Motor neuron (in vitro differentiated cells): ENCODE measurements around the gene CCL27. TPM values are rescaled to one million over a fixed set of nuclear protein-coding genes. Genes with fewer than 3 reads are reported as not detected.

Experiments used
- ATAC-seq, 8 experiments: fragments of 200-7000 bp; cut with Tn5 transposase; replicated peaks in 6 of 8; 2 replicates each; pipeline ENCODE4 v1.8.0; 2021; ENCODE audit warnings: mild to moderate bottlenecking in 8 of 8, moderate library complexity in 8 of 8
- H3K27ac ChIP-seq, 2 donors: fragments of 250-450 bp; sonication (Bioruptor Pico); 2 replicates each; pipeline ENCODE4 v1.9.0; 2021; ENCODE audit warnings: antibody characterized with exemption in 2 of 2, mild to moderate bottlenecking in 2 of 2, moderate library complexity in 1 of 2
- H3K4me1 ChIP-seq, 2 donors: fragments of 250-450 bp; sonication (Bioruptor Pico); replicated peaks in 1 of 2; 2 replicates each; pipeline ENCODE4 v1.6.1; 2021; ENCODE audit warnings: antibody characterized with exemption in 2 of 2, mild to moderate bottlenecking in 2 of 2, moderate library complexity in 1 of 2
- H3K4me3 ChIP-seq, 5 donors: fragments of 250-450 bp; sonication (Bioruptor Pico); 2 replicates each; pipeline ENCODE4 v1.9.0; 2021; ENCODE audit warnings: antibody characterized with exemption in 5 of 5, mild to moderate bottlenecking in 5 of 5, moderate library complexity in 4 of 5
- WGBS, 10 experiments: fragments of 450-650 bp; shearing (Covaris generic); methylation state at CpG; one replicate each; pipeline ENCODE4 v1.0.0; 2022; 5-methylcytosine and 5-hydroxymethylcytosine counted together
- in situ Hi-C, 9 experiments: fragments of 400-800 bp; cut with MboI; loops; one replicate each; pipeline ENCODE4 v1.15.0; 2021; ENCODE audit warnings: low sequenced_read_pairs in 9 of 9, low pct_unique_long_range_greater_than_20kb in 2 of 9; ENCODE audit not compliant: unreplicated experiment in 9 of 9
- total RNA-seq, 8 experiments: library from RNA; unstranded; fragments of 300-600 nt; gene quantifications; 2 replicates each; pipeline versions ENCODE4 v1.2.3 to v1.2.4, GENCODE V29; 2022

Gene CCL27
- total RNA-seq, 8 experiments from 2014 or later = 1.7 to 2.0 (median 1.8) TPM; not detected in 5

DNA sequence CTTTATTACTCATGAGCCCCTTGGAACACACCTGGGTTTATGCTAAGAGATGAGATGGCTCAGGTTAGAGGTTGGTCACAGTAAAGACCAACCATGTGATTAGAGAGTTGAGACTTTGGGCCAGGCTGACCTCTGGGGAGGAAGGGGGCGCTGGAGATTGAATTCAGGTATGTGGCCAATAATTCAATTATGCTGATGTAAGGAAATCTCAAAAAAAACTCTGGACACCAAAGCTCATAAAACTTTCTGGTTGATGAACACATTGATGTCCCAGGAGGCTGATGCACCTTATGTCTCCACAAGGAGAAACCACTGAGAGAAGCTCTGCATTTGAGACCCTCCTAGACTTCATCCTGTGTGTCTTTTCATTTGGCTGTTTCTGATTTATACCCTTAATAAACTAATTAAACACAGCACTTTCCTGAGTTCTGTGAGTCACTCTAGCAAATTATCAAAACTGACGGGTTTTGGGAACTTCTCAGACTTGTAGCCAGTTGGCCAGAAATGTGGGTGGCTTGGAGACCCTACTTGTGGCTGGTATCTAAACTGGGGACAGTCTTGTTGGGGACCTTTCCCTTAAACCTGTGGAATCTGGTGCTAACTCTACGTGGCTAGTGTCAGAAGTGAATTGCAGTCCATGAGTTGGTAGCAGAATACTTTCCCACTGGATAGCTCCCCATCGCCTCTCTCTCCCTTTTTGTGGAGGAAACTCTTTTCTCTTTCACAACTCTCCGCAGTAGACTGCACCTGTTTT is 7.5 kb upstream of the CCL27 start:
- WGBS, 10 experiments = 43 to 100% (median 83%) methylated on average over 1 to 4 of the region's 5 CpGs; no CpG with 5 or more reads in 1 of the 10 experiments
- H3K4me1 ChIP-seq = peaks cover 6% of the 10 kb centered on the region in 2 donors
- no peak for ATAC-seq

DNA sequence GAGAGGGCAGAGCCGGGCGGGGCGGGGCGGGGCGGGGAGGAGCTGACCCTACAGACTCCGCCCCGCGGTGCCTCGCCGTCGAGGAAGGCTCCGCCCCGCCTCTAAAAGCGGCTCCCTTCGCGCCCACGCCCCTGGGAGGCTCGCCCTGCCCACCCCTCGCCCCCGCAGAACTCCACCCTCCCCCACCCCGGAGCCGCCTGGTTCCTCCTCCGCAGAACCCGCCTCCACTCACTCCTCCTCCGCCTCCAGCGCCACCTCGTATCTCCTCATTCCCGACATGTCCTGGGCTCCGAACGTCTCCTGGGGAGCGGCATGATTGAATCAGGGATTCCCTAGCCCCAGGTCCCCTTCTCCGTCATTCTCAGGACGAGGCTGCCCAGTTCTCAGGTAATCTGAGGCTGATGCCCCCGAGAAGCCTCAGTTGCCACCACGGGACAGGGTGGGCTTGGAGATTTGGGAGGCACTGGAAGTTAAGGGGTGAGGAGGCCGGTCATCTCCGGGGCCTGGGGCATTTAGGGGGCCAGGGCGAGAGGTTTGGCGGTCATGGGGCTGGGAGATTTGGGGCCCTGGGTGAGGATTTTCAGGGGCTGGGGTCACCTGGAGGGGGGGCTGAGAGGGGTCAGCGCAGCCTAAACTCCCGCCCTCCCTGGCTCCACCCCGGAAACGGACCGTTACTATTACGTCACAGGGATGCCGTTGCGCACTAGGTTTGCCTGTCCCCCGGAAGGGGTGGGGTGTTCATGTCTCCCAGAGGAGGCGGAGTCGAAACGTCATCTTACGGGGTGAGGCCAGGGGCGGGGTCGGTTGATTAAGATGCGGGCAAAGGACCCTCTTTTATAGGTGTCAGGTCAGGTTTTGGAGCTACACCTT is 3.2 kb upstream of the CCL27 start:
- H3K4me1 ChIP-seq = peaks cover 6 to 9% of the 10 kb centered on the region in 2 donors
- H3K27ac ChIP-seq = peak overlapping the region; percentile 87 to 91

More for the DNA sequence above, 7.5 kb upstream of the CCL27 start:
- Histone ChIP-seq H3K27ac (no peak overlapping the region), H3K4me3 (no peak overlapping the region)
- in situ Hi-C loops = no loop called here

DNA sequence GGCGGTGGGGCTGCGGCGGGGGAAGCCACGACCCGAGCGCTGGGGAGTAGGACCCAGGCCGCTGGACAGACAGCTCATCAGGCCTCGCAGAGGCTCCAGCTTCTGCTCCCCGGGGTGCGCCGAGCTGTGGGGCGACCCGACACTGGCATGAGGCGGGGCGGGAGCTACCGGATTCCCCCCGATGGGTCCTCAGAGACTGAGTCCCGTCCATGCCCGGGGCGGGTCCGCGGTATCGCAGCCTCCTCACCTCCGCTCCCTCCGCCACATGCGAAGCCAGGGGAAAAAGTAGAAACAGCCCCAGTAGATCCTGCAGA is 2.6 kb upstream of the CCL27 start:
- Histone ChIP-seq H3K4me1 (peaks cover 6 to 9% of the 10 kb centered on the region in 2 donors), H3K27ac (peak overlapping the region; percentile 62 to 72), H3K4me3 (peak overlapping the region; percentile 49 to 94 (median 75))
- WGBS, 10 experiments = 0% methylated on average over 1 of the region's 26 CpGs; no CpG with 5 or more reads in 9 of the 10 experiments
- peak in 1 of 8 experiments; percentile 4 for ATAC-seq
- in situ Hi-C loops = no loop called here

More for the DNA sequence above, 3.2 kb upstream of the CCL27 start:
- WGBS, 10 experiments = 0% methylated on average over 1 to 8 of the region's 55 CpGs; no CpG with 5 or more reads in 7 of the 10 experiments
- ATAC-seq = peak; percentile 81 to 86 (median 83)
- in situ Hi-C loops = no loop called here
- peak overlapping the region; percentile 49 to 94 (median 75) for H3K4me3 ChIP-seq

DNA sequence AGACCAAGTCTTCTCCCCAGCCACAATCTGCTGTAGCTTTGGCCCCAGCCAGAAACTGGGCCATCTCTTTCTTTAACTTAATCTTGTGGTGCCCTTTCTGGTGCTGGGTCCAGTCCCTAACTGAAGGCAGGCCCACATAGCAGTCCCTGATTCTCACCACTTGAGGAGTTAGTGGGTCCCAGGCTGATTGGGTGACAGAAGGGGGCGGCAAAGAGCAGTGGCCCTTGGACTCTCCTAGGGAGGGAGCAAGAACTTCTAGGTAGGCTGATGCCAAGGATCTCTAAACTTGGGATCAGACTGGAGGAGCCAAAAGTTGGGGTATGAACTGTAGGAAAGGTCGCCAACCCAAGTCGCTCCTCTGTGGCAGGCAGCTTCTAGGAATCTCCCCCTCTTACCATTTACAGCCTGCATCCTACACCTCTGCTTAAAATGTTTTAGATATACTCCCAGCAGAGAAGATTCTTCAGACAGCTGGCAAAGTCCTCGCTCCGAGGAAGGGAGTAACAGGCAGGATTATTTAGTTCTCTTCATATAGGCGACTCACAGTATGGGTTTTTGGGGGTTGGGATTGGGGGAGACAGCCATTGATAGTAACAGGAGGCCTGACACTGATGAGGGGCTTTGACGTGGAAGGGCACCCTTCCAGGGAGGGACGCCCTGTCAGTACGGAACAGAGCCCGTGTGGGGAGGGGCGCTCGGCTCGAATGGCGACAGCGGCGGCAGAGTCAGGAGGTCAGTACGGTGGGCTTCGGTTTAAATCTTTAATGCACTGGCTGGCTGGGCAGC is 2.0 kb upstream of the CCL27 start:
- 2 to 20% (median 17%) methylated on average over 1 to 8 of the region's 18 CpGs; no CpG with 5 or more reads in 6 of the 10 experiments for WGBS, 10 experiments
- Histone ChIP-seq H3K4me1 (peaks cover 6 to 9% of the 10 kb centered on the region in 2 donors), H3K4me3 (peak overlapping the region; percentile 49 to 94 (median 75)), H3K27ac (peak overlapping the region; percentile 62 to 72)
- in situ Hi-C loops = no loop called here
- peak in 7 of 8 experiments; percentile 12 to 49 (median 14) for ATAC-seq

DNA sequence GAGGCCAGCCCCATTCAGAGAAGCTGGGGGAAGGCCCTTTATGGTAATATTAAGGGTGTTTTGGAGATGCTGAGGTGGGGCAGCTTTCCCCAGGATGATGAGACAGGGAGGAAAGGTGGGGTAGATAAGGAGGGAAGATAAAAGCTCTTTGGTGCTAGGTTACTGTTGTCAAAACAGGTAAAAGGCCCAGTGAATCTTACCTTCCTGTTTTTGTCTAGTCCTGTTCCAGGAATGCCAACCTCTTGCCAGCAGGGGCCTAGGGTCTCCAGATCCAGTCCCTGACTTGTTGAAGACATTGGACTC is 797 bp upstream of the CCL27 start:
- no peak for ATAC-seq
- no peak overlapping the region for H3K4me3 ChIP-seq
- in situ Hi-C loops = no loop called here
- H3K4me1 ChIP-seq = peaks cover 6 to 9% of the 10 kb centered on the region in 2 donors
- no peak overlapping the region for H3K27ac ChIP-seq

DNA sequence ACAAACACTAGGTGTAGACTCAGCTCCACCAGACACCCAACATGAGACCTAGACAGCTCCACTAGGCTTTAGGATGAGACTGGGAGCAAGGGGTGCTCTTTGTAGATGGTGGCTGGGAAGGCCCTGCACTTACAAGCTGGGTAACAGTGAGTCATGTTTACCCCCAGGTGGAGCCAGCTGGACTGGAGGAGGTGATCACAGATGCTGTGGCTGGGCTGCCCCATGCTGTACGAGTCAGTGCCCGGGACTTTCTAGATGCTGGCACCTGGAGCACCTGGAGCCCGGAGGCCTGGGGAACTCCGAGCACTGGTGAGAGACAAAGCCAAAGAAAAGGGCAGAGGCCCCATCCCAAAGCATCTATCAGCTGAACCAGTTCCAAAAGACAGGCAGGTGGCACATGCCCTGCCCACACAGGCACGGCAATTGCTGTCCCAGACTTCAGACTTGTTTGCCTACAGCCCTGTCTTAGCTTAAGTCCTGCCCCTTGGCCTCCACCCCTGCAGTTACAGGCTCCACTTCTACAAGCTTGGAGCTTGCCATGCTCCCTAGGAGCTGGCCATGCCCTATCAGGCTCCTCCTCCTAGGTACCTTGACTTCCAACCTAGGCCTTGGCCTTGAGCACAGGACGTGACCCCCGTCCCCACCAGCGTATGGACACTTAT is 2.7 kb downstream of the CCL27 start:
- in situ Hi-C loops = no loop called here
- no peak for ATAC-seq
- Histone ChIP-seq H3K27ac (no peak overlapping the region), H3K4me3 (no peak overlapping the region), H3K4me1 (peaks cover 5 to 7% of the 10 kb centered on the region in 2 donors)
- 50 to 94% (median 86%) methylated on average over 2 to 5 of the region's 8 CpGs; no CpG with 5 or more reads in 4 of the 10 experiments for WGBS, 10 experiments

DNA sequence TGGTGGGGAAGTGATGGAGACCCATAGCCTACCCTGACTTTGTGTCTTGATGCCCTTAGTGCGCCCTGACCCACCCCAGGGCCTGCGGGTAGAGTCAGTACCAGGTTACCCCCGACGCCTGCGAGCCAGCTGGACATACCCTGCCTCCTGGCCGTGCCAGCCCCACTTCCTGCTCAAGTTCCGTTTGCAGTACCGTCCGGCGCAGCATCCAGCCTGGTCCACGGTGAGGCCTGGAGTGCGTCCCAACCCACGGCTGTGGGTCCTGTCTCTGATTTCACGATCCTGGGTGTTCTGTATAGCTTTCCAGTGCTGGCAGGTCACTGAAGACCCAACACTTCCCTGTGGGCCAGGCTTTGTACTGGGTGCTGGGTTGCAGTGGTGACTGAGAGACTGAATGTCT is 4.0 kb downstream of the CCL27 start:
- Histone ChIP-seq H3K27ac (no peak overlapping the region), H3K4me3 (no peak overlapping the region), H3K4me1 (peaks cover 14% of the 10 kb centered on the region in 2 donors)
- ATAC-seq = no peak
- in situ Hi-C loops = no loop called here
- WGBS, 10 experiments = 80 to 100% (median 85%) methylated on average over 1 to 6 of the region's 14 CpGs; no CpG with 5 or more reads in 4 of the 10 experiments

DNA sequence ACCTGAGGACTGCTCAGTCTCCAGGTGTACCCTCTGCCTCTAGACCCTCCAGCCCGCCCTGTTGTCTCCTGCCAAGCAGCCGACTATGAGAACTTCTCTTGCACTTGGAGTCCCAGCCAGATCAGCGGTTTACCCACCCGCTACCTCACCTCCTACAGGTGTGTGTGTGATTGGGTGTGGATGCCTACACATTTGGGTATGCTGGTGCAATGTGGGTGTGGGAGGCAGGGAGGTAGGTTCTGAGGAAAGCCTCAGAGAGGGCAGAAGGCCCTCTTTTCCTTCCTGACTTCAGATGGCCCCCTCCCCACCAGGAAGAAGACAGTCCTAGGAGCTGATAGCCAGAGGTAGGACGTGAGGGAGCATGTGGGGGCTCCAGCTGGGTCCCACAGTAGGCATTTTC is 5.5 kb downstream of the CCL27 start:
- WGBS, 10 experiments = 60 to 100% (median 90%) methylated on average over 1 to 2 of the region's 5 CpGs; no CpG with 5 or more reads in 7 of the 10 experiments
- no peak overlapping the region for H3K4me3 ChIP-seq
- no peak for ATAC-seq
- no peak overlapping the region for H3K27ac ChIP-seq
- in situ Hi-C loops = no loop called here
- peaks cover 27 to 29% of the 10 kb centered on the region in 2 donors for H3K4me1 ChIP-seq

DNA sequence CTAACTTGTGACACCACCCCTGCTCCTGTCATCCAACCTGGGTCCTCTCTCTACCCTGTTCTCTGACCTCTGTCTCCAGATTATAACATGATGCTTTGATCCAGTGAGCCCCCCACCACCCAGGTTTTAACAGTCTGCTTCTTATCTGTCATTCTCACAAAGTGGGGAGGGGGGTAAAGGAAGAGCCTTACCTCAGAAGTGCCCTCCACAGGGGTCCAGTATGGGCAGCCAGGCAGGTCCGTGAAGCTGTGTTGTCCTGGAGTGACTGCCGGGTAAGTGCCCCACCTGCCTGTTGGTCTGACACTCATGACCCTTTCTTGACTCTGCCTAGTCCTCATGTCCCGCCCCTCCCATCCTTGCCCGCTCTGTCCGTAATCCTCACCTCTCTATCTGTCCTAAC is 7.1 kb downstream of the CCL27 start:
- in situ Hi-C loops = no loop called here
- H3K27ac ChIP-seq = no peak overlapping the region
- ATAC-seq = no peak
- H3K4me3 ChIP-seq = no peak overlapping the region
- 60 to 100% (median 90%) methylated on average over 1 to 3 of the region's 5 CpGs; no CpG with 5 or more reads in 5 of the 10 experiments for WGBS, 10 experiments
- peaks cover 38 to 40% of the 10 kb centered on the region in 2 donors for H3K4me1 ChIP-seq

DNA sequence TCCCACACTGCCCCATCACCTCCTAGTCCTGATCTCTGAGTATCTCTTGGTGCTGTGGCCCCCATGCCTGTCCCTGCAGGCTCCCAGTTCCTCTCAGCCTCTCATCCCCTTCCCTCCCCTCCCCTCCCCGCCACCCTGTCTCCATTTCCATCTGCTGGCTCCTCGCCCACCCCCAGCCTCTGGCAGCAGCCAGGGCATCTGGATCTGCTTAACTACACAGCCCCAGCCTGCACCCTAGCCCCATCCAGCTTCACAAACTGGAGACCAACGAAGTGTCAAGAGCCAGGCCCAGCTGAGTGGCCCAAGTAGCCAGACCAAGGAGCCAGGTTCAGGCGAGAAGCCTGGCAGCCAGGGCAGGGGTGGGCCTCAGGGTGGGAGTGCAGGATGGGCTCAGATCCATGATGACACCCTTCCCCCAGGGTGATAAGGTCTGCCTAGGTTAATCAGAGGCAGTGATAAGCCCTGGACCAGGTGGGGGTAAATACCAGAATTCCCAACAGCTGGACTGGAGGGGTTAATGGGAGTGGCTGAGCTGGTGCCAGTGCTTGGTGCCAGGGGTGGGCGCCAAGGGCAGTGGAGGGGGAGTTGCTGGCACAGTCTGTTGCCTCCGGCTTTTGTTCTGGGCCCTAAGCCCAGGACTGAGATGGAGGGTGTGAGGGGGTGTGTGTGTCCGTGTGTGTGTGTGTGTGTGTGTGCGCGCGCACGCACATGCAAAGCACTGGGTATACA is 8.0 kb downstream of the CCL27 start:
- Histone ChIP-seq H3K4me1 (peaks cover 38 to 40% of the 10 kb centered on the region in 2 donors), H3K4me3 (no peak overlapping the region), H3K27ac (peak overlapping the region in 1 of 2 donors; percentile 56)
- in situ Hi-C loops = no loop called here
- peak in 3 of 8 experiments; percentile 4 to 29 (median 5) for ATAC-seq
- WGBS, 10 experiments = 100% methylated on average over 1 of the region's 11 CpGs; no CpG with 5 or more reads in 9 of the 10 experiments

DNA sequence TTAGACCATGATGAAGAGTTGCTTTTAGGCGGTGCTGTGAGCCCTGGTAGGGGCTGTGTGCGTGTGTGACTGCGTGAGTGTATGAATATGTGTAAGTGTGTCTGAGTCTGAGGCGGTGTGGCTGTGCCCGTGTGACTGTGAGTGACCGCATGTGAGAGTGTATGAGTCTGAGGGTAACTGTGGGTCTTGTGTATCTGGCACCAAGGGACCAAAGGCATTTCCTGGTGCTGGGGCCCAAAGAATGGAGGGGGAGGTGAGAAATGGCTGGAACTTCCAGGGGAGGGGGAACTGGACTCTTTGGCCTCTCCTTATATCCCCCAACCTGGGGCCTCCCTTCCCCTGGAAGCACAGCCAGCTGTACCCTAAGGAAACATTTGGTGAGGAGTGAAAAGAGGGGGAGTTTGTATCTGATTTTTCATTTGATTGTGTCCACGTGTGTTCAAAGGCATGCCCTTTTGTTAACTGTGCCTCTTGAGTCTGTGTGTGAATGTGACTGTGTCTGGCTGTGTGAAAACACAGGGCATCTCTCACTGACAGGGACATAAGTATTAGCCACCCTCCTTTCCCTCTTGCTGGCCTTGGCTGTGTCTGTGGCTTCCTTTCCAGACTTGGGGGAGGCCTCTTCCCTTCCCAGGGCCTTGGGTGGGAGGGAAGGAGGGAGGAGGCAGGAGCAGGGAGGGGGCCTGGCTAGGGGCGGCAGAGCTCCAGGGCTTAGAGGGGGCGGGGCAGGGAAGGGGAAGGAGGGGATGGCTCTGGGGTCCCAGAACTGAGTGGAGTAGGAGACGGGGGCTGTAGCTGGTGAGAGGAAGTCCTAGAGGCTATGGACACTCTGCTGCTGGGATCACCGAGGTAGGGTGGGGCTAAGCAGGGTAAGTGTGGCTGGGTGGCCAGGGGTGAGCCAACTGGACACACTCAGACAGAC is 9.0 kb downstream of the CCL27 start:
- in situ Hi-C loops = no loop called here
- WGBS, 10 experiments = 12 to 60% (median 17%) methylated on average over 1 to 3 of the region's 11 CpGs; no CpG with 5 or more reads in 7 of the 10 experiments
- H3K27ac ChIP-seq = peak overlapping the region; percentile 43 to 56
- peak; percentile 3 to 21 (median 18) for ATAC-seq
- no peak overlapping the region for H3K4me3 ChIP-seq
- peaks cover 38 to 41% of the 10 kb centered on the region in 2 donors for H3K4me1 ChIP-seq
